ENCODE measurements around the gene ASB15.

ASB15 gene

DNA sequence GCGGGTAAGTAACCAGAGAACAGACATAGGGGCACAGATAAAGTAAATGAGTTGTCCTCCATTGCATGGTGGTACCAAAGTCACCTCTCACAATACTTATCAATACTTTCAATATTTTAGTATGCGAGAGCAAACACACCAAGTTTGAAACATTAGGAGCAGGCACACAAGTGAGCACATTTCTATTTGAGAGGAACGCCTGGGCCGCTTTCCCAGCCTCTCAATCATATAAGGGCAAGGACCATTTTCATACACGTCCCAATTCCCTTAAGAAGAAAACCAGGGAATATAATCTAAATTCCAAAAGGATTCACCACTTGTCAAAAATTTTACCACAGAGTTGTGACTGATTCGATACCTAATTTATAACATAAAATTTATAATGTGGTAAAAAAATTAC lies 61.6 kb downstream of the ASB15 start:
- no peak for DNase-seq (ENCODE audit: low spot score)

DNA sequence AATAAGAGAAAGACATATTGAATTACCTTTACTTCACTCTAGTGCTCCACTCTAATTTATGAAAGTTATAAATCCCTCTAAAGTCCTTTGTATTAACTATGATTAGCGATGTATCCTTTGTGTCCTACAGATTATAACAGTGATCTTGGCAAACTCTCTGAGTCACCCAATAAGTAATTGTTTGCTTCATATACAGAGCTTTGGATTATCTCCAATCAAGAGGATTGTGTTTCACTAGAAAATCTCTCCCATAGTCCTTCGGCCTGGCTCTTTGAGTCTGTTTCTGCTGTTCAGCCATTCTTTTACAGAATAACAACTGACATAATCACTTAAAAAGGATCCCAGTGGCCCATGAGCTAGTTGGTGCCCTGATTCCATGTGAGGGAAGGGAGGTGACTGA lies 63.5 kb downstream of the ASB15 start:
- DNase-seq (ENCODE audit: low spot score), result peak; percentile 55

DNA sequence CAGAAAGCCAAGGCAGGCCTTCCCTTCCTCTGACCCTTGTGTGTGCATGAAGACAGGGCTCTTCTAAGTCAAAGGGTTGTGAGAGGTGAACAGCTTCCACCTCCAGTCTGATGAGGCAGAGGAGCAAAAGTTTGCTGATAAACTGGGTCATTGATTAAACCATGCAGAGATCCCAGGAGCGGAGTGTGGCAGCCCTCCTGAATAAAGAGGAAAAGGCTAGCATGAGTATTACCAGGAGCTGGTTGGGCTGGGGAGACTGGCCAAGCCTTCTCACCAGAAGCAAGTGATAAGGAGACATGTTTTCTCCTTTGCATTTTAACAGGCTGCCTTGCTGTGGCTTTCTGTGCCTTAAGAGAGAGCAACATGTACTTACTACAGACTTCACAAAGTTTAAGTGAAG lies 64.3 kb downstream of the ASB15 start:
- DNase-seq (ENCODE audit: low spot score), result no peak

DNA sequence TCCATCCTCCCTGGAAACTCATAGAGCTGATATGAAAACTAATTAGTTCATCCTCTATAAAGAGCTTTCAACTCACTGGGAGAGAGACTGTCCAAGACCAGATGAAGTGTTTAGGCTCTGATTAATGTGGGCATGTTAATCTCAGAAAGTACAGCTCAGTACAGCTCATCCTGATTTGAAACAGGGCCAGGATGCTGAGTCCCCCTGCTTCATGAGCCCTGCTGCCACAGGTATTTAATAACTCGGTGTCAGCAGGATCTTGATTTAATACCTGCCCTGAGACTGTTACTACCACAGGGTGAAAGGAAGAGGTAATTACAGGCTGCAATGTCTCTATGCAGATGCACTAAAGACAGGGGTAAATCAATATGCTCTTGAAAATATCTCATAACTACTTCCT lies 64.9 kb downstream of the ASB15 start:
- peak; percentile 75 for DNase-seq (ENCODE audit: low spot score)

DNA sequence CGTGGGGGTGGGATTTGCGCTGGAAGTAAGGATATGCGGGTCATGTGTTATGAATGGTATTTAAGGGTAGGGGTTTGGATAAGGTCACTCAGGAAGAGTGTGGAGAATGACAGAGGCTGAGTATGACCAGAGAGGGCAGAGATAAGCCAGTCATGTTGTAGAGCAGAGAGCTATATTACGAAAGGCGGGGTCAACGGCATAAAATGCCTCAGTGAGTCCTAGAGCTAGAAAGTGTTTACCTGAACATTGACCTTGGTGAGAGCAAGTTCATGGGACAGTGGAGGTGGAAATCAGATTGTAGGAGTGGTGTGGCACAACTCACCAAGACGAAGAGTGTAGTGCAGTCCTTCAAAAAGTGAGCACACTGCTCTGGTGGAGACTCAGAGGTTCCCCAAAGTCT lies 67.9 kb downstream of the ASB15 start:
- DNase-seq (ENCODE audit: low spot score), result no peak

DNA sequence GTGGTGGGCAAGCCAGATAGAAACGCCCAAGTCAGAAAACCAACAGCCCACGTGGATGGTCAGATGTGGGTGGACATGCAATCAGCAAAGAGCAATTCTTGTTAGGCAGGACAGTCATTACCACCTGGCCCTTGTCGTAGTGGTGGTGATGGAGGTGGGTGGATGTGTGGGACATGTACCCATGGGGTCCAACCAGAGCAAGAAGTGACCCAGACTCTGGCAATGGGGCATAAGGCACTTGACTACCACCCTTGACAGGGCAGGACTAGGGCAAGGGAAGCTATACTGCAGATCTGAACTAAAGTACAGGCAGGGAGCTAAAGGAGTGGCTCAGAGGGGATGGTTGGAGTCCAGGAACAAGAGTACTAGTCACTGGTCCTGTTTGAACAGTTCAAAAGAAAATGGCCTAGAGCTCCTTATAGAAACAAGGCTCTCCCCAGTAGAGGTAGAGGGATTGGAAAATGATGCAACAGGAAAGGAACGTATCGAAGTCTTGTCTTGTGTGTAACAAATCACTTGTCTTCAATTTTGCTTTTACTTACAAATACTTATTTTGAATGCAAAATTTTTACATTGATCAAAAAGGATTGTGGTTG lies 71.6 kb downstream of the ASB15 start:
- DNase-seq (ENCODE audit: low spot score), result no peak

DNA sequence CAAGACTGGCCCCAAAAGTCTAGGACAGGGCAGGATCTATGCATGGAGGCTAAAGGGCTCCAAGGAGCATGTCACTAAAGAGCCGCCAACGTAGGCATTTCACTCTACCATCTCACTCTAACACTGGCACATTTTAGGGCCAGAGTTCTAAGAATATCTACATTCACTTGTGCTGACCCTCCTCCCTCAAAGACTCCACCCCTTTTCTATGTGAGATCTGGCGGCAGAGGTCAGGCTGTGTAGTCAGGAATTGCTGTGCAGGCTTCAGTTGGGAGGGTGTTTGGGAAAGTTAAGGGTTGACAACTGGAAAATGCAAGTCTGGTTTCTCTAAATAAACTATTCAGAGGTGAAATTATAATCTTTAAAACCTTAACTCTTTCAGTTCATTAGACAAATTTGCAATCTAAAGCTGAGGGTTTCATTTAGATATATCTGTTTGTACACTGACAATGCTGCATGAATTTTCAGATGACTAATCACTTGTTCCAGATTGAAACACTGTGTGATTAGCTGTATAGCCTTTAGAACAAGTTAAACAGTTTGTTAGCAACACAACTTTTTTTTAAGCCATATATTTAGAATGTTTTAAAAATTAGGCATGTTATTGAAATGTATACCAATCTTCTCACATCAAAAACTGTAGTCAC lies 72.3 kb downstream of the ASB15 start:
- DNase-seq (ENCODE audit: low spot score), result no peak

DNA sequence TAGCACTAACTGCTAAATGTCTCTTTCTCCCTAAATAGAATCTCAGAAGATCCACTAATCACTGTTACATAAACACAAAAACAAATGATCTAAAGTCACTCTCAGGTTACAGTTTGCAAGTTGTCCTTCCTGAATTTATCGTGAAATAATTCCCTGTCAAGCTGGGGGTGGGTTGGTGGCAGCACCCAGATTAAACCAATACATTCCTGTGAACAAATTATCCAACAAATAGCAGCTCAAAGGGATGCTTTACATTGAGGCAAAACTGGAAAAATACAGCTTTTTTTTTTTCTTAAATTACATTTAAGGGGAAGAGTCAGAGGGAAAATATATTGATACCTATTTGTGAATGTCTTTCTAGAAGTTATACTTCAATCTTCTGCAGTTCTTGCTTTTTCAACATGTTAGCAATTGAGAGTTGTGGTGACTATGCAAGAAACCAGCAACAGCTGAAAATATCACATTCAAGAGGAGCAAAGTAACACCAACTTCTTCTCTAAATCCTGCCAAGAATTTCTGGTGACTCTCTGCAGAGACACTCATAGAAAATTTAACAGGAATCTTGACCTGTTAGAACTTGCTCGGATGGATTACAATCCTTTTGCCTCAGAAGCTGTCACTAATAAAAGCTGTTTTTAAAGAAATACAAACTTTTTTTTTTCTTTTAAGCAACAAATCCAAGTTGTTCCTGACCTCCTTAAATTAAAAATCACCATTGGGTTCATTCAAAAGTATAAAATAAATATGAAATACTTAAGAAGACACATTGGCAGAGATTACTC lies 73.0 kb downstream of the ASB15 start:
- DNase-seq (ENCODE audit: low spot score), result no peak

DNA sequence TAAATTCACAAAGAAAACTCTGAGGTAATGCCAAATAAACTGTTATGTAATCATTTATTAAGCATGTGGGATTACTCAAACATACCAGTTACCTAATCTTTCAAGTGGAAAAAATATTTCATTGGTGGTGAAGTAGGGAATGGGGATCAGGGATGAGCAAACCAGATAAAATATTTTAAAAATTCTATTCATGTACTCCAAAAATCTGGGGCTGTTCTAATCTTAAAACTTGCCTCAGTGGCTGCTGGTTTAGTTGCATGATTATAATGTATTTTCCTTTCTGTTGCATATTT lies 73.5 kb downstream of the ASB15 start:
- DNase-seq (ENCODE audit: low spot score), result no peak

DNA sequence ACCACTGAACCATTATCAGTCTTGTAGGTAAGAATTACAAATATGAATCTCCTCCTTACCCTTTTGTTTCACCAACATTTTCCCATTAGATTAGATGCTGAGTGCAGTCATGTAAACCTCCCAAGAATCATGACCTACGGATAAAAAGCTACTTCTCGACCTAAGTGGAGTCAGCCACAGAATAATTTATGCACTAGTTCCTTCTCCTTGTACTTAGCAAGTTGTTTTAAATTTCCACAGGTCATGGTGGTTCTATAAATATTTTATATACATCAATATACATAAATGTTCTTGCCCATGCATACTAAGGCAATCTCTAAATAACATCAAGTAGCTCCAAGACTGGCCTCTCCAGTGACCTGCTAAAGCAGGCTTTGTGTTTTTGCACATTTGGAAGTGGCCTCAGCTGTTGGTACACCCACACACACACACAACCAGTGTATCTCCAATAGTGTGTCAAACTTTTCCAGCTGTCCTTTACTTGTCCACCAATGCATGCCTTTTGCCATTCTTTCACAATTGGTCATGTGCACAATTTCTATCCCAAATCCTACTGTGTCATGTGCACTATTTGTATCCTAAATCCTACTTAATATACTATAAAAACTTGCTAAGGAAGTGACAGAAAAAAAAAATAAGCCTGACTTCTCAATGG lies 75.6 kb downstream of the ASB15 start:
- DNase-seq (ENCODE audit: low spot score), result no peak

DNA sequence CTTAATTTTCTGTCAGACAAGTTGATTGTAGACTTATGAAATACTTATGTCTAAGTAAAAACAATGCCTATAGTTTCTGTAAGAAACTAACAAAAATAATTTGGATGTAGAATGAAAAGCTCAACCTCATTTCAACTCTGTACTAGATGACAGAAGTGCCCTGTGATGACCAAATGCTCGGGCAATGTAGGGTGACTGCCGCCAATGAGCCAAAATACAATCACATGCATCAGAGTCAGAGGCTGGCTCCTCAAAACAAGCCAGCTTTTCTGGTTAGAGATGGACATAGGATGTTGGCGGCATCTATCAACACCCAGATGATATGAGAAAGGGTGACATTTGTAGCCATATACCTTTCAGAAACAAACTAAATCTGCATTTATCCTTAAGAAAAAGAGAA lies 78.0 kb downstream of the ASB15 start:
- no peak for DNase-seq (ENCODE audit: low spot score)

DNA sequence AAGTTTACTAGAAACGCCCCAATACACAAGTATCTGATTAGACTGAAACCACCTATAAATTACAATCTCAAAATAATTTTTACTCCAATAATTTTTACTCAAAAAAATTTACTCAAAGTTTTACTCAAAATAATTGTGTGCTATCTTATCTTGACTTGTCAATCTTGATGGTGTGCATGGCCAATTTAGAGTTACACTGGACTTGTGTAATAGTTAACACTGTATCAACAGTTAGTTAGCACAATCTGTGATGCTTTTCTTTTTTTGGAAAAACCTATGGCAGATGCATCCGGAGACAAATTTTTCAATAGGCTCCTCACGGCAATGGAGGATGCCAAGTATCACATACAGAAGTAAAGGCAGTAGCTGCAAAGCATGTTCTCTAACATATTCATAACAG lies 79.0 kb downstream of the ASB15 start:
- DNase-seq (ENCODE audit: low spot score), result no peak

DNA sequence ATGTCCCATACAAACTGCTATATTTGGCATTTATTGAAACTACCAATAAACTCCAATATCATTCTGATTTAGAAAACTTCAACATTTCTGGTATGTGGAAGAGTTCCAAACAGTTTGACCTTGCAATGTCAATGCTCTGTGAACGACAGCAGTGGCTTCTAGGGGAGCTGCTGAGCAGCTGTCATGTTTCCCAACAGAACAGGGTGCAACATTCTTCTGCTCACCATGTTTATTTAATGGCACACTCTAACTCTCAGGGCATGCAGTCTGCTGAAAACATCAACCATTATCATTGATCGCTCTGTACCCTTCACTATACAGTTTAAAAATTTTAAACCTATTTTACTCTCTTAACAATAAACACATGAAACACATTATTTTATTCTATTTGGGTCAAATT lies 79.9 kb downstream of the ASB15 start:
- no peak for DNase-seq (ENCODE audit: low spot score)

DNA sequence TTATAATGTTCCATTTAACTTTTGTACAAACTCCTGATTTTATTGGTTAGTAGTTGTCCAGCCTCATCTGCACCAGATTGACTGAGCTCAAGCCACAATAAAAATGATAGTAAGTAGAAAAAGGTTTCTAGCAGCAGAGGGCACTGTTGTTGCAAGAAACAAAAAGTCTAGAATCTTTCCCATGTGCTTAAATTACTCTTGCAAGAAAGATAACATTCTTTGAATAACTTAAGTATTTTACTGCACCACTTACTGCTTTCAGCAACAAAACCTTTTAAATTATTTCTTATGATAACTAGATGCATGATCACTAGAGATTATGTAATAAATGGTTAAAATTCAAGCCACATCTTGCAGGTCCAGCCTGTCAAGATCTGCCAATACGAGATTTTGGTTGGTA lies 81.1 kb downstream of the ASB15 start:
- DNase-seq (ENCODE audit: low spot score), result peak; percentile 41

DNA sequence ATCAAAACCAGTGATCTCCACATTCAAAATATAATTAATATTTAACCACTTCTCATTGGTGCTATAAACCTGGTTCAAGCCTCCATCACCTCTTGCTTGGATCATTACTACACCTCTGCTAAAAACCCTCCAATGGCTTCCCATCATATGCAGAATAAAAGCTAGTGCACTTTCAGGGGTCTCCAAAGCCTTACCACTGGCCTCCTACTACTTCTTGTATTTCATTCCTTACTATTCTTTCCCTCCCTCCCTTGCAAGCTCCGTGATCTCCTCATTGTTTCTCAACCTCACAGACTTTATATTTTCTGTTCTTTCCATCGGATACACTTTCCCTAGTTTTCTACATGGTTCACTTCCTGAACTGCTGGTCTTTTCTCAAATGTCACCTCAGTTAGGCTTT lies 85.5 kb downstream of the ASB15 start:
- no peak for DNase-seq (ENCODE audit: low spot score)

DNA sequence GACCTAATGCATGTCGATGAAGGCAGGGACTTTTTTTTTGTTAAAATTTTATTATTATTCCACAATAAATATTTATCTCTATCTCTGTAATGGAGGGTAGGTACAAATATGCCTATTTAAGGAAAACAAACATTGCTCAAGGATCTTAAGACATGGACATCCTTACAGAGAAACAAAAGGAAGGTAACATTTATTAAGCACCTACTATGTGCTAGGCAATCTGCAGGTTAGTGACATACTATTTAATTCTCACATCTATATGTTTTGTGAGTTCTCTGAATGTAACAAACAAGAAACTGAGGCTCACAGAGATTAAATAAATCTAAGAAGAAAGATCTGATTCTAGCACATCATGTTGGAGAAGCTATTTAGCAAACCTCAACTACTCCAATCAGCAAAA lies 86.1 kb downstream of the ASB15 start:
- DNase-seq (ENCODE audit: low spot score), result no peak
